Measurements from ENCODE around the gene S1PR4.

Gene S1PR4

GRCh38 chr19:3135961-3136683, 42.4 kb upstream of the S1PR4 start, which contains the start of gene GNA15:
Gene GNA15 (plus strand): TSS chr19:3136033. CDS start chr19:3136451, 418 bp downstream.
- H3K9me3 ChIP-seq (ENCODE audit: severe bottlenecking) = peaks cover 2% of the 10 kb centered on the region
- no peak within 1 kb of the TSS for H3K4me3 ChIP-seq (ENCODE audit: low read depth, low read length)
- TF ChIP-seq, protein P1, sequence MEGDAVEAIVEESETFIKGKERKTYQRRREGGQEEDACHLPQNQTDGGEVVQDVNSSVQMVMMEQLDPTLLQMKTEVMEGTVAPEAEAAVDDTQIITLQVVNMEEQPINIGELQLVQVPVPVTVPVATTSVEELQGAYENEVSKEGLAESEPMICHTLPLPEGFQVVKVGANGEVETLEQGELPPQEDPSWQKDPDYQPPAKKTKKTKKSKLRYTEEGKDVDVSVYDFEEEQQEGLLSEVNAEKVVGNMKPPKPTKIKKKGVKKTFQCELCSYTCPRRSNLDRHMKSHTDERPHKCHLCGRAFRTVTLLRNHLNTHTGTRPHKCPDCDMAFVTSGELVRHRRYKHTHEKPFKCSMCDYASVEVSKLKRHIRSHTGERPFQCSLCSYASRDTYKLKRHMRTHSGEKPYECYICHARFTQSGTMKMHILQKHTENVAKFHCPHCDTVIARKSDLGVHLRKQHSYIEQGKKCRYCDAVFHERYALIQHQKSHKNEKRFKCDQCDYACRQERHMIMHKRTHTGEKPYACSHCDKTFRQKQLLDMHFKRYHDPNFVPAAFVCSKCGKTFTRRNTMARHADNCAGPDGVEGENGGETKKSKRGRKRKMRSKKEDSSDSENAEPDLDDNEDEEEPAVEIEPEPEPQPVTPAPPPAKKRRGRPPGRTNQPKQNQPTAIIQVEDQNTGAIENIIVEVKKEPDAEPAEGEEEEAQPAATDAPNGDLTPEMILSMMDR (IDR thresholded peaks at IDR 0.05; ENCODE audit: low read depth, low read length) = no peak
- no peaks in the 10 kb centered on the region for H3K27me3 ChIP-seq (ENCODE audit: insufficient read depth, low read depth, severe bottlenecking)
- H3K27ac ChIP-seq = no peak within 1 kb of the TSS
- DNase-seq = no peak
- H3K36me3 ChIP-seq = no peaks in the 10 kb centered on the region

DNA sequence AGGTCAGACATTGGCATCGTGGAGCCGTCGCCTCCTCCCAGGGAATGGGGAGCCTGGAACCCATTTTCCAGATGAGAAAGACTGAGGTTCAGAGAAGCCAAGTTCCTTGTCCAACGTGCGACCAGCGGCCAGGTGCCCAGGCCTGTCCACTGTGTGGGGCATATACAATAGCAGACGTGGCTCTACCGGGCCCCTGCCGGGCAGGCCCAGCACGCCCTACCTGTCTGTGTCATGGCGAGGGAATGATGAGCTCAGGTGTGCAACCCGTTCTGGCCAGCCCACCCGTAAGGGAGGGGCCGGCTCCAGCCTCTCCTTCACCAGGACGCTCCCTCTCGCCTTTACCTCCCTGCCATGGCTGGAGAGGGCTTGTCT, 41.9 kb upstream of the S1PR4 start:
- Histone ChIP-seq H3K4me3 (ENCODE audit: low read depth, low read length) (no peak overlapping the region), H3K9me3 (ENCODE audit: severe bottlenecking) (peaks cover 2% of the 10 kb centered on the region), H3K27ac (no peak overlapping the region), H3K27me3 (ENCODE audit: insufficient read depth, low read depth, severe bottlenecking) (no peaks in the 10 kb centered on the region), H3K36me3 (no peaks in the 10 kb centered on the region)
- TF ChIP-seq, protein P1 (IDR thresholded peaks at IDR 0.05; ENCODE audit: low read depth, low read length) = no peak
- no peak for DNase-seq

DNA sequence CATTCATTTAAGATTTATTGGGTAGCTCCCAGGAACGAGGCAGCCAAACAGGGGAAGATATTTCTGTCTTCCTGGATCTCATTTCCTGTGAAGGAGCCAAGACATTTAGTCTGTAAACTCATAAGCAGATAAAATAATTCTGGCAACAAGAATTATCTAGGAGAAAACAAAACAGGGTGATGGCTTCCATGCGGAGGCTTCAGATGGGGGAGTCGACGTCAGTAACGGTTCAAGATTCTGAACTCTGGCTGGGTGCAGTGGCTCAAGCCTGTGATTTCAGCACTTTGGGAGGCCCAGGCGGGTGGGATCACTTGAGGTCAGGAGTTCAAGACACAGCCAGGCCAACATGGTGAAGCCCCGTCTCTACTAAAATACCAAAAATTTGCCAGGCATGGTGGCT, 41.5 kb upstream of the S1PR4 start:
- no peak for DNase-seq
- Histone ChIP-seq H3K27ac (no peak overlapping the region), H3K36me3 (no peaks in the 10 kb centered on the region), H3K4me3 (ENCODE audit: low read depth, low read length) (no peak overlapping the region), H3K9me3 (ENCODE audit: severe bottlenecking) (peaks cover 2% of the 10 kb centered on the region), H3K27me3 (ENCODE audit: insufficient read depth, low read depth, severe bottlenecking) (no peaks in the 10 kb centered on the region)
- TF ChIP-seq, protein P1 (IDR thresholded peaks at IDR 0.05; ENCODE audit: low read depth, low read length) = no peak

DNA sequence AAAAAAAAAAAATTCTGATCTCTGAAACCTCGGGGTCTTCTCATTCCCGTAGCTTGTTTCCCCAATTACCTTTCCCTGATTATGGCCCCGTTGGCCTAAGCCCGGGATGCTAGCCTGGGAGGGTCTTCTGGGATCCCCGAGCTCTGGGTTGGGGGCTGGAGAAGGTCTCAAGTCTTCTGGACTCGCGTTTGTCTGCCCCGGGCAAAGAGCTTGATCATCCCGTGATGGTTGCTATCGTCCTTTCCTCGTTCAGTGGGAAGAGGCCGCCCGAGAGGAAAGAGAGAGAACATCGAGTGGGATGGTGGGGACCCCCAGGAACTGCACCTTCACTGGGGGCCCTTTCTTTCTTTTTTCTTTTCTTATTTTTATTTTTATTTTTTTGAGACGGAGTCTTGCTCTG, 40.3 kb upstream of the S1PR4 start:
- no peaks in the 10 kb centered on the region for H3K27me3 ChIP-seq (ENCODE audit: insufficient read depth, low read depth, severe bottlenecking)
- H3K36me3 ChIP-seq = no peaks in the 10 kb centered on the region
- H3K27ac ChIP-seq = no peak overlapping the region
- TF ChIP-seq, protein P1 (IDR thresholded peaks at IDR 0.05; ENCODE audit: low read depth, low read length) = no peak
- H3K9me3 ChIP-seq (ENCODE audit: severe bottlenecking) = peaks cover 2% of the 10 kb centered on the region
- H3K4me3 ChIP-seq (ENCODE audit: low read depth, low read length) = no peak overlapping the region
- DNase-seq = no peak

- H3K4me3 ChIP-seq (ENCODE audit: low read depth, low read length) = no peak overlapping the region
- TF ChIP-seq, protein P1 (IDR thresholded peaks at IDR 0.05; ENCODE audit: low read depth, low read length) = no peak
- no peak overlapping the region for H3K27ac ChIP-seq
- no peak for DNase-seq
- H3K27me3 ChIP-seq (ENCODE audit: insufficient read depth, low read depth, severe bottlenecking) = no peaks in the 10 kb centered on the region
- H3K36me3 ChIP-seq = no peaks in the 10 kb centered on the region
- peaks cover 2% of the 10 kb centered on the region for H3K9me3 ChIP-seq (ENCODE audit: severe bottlenecking)
Measured at GRCh38 chr19:3140667-3141038, 37.9 kb upstream of the S1PR4 start.

- Histone ChIP-seq H3K4me3 (ENCODE audit: low read depth, low read length) (no peak overlapping the region), H3K36me3 (no peaks in the 10 kb centered on the region), H3K9me3 (ENCODE audit: severe bottlenecking) (peaks cover 2% of the 10 kb centered on the region), H3K27me3 (ENCODE audit: insufficient read depth, low read depth, severe bottlenecking) (no peaks in the 10 kb centered on the region), H3K27ac (no peak overlapping the region)
- no peak for DNase-seq
- TF ChIP-seq, protein P1 (IDR thresholded peaks at IDR 0.05; ENCODE audit: low read depth, low read length) = no peak
Measured at GRCh38 chr19:3142292-3142670, 36.3 kb upstream of the S1PR4 start.
